NCI-H187 treated with DMSO at 0.1 percent for 48 hours (cell line): ENCODE data around the gene SCNN1B.
"Not testable (repeated sequence)": the region's sequence is repeated elsewhere in the genome, so short reads cannot be mapped to it uniquely, and the experiment has no call there.

Experiments
- DNase-seq: peaks from one replicate; lab custom pipeline; 2025; lab: John Stamatoyannopoulos, UW

The SCNN1B gene

DNA sequence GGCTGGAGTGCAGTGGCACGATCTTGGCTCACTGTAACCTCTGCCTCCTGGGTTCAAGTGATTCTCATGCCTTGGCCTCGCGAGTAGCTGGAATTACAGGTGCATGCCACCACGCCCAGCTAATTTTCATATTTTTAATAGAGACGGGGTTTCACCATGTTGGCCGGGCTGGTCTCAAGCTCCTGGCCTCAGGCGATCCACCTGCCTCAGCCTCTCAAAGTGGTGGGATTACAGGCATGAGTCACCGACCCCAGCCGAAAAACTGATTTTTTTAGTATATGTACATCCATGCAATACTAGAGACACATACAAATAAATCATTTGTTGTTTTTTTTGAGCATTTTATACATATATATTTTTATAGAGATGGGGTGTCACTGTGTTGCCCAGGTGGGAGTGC, 79.6 kb downstream of the SCNN1B start:
- DNase-seq = not testable (repeated sequence)

DNA sequence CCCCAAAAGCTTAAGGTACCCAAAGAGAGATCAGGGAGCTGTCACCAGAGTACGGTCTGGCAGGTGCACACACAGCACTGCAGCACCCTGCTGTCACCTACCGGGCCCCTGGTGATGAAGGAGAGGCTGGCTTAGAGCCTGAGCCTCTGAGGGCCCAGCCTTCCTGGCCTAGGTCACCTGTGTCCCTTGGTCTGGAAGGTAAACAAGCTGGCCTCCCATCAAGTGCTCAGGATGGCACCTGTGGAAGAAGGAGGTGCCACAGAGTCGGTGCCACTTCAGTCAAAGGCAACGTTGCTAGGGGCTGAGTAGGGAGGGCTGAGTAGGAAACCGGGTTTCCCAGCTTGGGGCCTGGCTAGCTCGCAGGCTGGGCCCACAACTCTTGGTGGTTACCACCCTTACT, 80.2 kb downstream of the SCNN1B start:
- no peak for DNase-seq

DNA sequence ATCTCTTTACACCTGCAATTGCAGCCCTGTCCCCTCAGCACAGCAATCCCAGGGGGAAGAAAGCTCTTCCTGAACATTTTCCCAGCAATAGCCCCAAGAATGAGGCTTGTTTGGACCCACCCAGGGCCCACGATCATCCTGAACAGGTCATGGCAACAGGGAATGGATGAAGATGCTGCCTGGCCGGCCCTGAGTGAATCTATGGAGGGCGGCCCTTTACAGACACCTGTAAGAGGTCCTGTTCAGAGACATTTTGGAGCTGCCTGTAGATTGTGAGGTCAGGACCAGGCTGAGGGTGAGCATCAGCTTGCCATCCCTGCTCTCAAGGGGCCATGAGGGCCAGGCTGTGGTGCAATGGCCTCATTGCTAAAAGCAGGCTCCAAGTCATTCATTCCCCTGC, 81.8 kb downstream of the SCNN1B start:
- no peak for DNase-seq

DNA sequence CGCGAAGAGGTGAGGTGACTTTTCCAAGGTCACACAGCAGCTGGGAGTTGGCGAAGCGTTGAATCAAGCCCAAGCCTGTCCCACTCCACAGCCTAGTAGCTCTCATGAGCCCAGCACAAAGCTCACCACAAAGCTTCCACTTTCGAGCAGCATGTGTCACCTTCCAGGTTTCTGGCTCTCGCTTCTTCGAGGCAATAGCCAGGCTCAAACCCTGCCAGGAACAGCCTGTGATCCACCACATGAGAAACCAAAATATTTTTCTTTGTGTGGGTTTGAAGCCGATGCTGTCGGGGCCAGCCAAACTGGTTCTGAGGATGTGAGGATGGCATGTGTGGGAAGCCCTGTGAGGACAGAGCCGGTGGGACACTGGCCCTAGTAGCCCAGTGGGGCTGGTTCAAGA, 82.8 kb downstream of the SCNN1B start:
- no peak for DNase-seq

DNA sequence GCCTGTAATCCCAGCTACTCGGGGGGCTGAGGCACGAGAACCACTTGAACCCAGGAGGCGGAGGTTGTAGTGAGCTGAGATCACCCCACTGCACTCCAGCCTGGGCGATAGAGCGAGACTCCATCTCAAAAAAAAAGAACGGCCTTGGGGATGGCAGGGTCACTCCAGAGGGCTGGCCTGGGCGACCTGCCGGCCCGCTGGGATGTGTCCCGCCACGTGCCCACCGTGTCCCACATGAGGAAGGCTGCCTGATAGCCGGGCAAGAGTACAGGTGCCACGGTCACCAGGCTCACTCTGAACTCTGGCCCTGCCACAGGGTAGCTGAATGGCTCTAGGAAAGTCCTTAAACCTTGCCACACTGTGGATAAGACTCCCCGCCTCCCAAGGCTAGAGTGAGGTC, 83.3 kb downstream of the SCNN1B start:
- DNase-seq = no peak

DNA sequence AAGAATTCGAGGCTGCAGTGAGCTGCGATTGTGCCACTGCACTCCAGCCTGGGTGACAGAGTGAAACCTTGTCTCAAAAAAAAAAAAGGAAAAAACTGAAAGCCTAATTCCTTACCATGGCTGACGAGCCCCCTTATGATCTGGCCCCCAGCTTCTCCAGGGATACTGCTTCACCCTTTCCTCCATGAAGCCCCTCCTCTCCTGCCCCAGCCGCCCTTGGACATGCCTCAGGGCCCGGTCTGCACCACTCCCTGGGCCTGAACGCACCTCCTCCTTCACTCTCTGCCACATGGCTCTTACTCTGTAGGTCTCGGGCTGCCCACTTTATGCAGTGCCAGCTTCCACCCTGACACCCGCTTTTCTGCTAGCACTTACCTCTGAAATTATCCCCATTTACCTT, 85.6 kb downstream of the SCNN1B start:
- no peak for DNase-seq

DNA sequence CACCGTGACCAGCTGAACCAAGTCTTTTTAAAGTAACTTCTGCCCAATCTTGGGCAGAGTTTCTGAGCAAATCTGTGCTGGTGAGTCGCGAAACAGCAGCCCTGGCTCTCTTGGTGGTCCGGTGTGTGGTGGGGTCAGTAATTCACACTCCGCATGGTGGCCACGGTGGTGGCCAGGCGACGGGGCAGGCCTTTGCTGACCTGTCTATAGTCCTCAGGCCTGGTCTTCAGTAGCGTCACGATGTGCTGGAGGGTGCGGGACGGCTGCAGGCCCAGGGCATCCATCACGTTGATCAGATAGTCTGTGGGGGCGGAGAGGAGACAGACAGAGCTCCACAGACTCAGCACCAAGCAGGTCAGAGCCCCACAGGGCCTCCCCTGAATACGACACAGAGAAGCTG, 86.7 kb downstream of the SCNN1B start:
- no peak for DNase-seq

DNA sequence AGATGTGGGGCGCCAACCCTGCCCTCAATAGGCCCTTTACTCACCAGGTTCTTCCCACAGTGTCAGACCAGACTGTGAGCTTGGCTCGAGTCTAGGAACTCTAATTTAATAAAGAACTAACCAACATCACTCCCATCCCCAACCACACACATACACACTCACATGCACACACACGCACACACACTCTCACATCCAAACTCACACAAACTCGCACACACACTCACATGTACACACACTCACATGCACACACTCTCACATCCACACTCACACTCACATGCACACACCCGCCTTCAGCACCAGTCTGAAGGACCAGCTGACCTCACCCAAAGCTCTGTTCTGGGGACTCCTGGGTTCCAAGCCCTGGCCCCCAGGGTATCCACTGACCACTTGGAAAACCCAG, 87.1 kb downstream of the SCNN1B start:
- DNase-seq = no peak

DNA sequence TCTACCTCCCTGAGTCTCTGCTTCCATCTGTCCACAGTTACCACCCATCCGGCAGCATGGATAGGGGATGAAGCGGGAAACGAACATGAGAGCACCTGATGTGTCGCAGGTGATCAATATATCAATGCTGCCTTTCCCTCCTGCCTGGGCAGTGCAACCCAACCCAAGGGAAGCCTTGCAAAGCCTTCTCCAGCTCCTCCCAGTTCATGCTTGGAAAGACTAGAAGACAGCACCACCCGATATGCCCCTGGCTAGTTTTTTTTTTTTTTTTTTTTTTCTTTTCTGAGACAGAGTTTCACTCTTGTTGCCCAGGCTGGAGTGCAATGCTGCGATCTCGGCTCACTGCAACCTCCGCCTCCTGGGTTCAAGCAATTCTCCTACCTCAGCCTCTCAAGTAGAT, 87.8 kb downstream of the SCNN1B start:
- DNase-seq = not testable (repeated sequence)

DNA sequence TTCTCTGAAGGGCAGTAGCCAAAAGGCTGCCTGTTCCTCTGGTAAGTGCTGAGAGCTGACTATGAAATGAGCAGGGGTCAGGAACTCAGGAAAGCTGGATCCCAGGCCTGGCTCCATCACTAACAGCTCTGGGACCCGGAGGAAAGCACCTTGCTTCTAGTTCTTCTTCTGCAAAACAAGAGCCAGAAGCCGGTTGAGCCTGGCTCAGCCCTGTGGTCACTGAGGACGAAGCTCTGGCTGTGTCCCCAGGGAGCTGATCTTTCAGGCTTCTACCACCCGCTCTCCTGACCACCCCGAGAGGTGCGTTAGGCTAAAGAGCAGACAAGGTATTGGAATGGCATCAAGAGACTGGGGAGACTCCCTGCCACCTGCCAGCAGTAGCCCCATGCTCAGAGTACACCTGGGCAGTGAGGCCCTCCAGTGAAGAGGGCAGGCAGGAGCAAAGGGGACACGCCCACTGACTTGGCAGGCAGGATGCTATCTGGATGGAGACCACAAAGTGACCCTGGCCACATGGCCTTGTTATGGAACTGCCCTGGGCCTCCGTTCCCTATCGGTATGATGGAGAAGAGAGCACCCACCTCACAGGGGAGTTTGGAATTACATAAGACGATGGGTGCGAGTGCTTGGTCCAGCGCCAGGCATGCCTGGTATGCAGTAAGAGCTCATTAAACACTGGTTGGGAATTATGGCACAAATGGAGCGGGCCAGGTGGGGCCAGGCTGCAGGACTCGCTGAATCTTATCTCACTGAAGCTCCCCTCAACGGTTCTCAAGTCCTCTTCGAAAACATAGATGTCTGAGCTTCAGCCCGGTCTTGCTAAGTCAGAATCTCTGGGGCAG, 89.5 kb downstream of the SCNN1B start:
- DNase-seq = no peak

DNA sequence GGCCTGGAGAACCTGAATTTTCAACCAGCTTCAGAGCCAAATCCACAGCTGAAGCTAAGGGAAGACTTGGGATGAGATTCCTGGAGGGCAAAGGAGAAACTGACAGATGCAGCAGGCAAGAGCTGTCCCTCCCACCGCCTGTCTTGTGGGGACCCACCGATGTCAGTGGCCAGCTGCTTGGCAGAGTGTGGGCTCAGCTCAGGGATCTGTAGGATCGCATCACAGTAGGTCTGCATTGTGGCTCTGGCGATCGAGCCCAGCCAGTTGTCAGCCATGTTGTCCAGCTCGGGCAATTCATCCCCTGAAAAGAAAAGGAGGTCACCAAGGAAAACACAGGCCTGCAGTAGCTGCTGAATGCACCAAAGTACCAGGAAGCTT, 90.1 kb downstream of the SCNN1B start:
- DNase-seq = no peak

DNA sequence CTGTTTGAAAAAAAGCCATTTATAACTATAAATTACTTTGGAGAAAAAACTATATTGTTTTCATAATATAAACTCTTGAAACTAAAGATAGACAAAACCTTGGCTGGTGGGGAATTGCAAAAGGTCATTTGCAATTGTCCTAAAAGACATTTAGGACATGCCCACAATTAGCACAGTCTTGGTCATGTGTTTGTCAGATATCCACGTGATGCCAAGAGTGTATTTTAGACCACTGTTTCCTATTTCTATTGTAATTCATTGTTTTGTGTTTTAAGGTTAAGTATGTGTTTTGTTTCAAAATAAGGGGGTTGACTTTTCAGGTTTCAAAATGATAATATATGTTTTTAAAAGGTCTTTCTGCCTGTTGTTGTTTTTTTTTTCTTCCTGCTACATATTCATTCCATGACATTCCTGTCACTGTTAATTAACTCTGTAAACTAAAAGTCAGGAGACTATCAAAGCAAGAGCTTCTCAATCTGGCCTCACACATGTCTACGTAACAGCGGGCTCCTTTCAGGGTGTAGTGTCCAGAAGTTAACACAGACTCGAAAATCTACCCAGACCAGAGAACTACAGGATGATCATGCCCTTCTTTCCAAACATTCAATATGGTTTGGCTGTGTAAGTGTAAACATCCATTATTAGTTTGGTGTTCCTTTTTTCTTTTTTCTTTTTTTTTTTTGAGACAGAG, 92.2 kb downstream of the SCNN1B start:
- DNase-seq = no peak

DNA sequence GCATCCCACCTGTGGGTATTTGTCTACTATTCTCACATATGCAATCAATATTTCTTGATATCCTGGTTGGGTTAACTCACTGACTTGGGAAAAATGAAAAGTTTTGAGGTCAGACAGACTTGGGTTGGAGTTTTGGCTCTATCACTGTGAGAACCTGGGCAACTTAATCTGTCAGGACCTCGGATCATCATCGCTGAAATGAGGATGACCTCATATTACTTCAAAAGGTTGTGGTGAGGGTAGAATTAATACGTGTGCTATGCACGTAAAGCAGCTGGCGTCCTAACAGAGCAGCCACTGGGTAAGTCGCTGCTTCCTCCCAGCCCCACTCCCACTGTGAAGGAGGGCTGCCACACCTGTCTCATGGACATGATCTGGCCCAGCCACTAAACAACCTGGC, 93.6 kb downstream of the SCNN1B start:
- no peak for DNase-seq

DNA sequence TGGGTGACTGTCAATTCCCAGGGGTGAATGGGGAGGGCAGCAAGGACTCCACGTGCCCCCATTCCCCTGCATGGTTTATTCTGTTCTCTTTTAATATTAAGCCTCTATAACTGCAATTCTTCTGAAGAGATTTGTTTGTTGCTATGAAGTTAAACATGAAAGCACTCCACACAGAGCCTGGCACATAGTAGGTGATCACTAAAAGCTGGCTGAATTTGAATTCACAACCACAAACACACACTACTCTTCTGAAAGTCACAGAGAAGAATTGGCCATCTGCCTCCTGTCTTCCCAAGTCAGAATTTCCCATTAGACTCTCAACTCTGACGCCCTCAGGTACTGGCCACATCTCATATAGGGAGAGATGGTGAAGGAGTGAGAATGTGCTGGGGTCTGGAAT, 95.4 kb downstream of the SCNN1B start:
- no peak for DNase-seq

DNA sequence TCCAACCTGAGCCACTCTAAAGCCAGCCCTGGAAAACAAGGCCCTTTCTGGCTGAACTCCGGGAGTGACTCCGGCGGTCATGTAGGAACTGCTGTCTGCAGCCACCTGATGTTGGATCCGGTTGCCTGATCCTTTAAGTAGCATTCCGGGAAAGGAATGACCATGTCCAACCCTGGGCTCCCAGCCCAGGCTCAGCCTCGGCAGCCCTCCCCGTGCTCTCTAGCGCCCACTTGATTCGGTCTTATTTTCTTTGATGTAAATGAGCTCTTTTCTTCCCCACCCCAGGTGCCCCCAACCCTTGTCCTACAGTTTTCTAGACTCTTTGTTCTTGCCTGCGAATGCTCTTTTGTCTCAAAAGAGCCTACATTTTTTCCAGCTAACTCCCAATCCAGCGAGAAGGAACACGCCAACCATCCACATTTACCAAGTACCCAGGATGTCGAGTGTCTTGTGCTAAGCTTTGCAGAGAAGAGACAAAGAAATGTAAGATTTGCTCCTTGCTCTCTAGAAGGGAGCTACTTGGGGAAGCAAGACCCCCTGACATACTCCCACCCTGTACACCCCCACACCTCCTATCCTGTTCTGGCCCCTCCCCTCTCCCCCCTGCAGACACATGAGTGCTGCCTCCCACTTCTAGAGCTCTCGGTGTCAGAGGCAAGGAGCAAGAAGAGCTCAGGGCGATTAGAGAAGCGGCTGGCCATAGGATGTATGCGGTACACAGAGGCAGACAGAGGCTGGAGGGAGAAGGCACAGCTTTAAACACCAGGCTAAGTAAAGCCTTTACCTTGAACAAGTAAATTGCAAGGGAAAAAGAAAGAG, 97.1 kb downstream of the SCNN1B start:
- DNase-seq = no peak

DNA sequence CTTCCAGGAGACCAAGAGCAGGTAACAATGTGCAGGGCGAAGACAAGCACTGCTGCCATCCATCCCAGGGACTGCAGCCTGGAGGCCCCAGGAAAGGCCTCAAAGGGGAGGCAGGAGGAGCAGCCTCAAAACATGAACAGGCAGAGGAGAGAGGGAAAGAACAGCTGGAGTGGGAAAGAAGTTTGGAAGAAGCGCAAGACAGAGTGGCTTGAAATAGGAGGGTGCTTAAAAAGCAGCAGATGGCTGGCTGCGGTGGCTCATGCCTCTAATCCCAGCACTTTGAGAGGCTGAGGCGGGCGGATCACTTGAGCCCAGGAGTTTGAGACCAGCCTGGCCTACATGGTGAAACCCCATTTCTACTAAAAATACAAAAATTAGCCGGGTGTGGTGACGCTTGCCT, 98.3 kb downstream of the SCNN1B start:
- DNase-seq = not testable (repeated sequence)

DNA sequence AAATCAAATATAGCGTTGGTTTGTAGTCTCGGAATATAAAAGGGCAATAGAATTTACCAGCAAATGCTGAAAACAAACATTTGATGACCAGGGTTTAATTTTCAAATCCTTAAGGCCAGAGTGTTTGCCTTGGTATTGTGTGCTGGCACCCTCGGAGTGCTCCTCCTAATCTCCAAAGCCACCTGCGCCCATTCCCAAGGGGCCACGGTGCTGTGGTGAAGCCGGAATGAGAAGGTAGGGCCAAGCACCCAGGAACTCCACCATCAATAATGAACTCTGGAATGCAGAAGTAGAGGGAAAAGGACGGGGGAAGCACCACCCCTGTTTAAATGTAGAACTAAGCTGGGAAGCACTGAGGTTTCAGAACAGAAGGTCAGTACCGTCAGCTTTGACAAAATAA, 99.0 kb downstream of the SCNN1B start:
- no peak for DNase-seq

DNA sequence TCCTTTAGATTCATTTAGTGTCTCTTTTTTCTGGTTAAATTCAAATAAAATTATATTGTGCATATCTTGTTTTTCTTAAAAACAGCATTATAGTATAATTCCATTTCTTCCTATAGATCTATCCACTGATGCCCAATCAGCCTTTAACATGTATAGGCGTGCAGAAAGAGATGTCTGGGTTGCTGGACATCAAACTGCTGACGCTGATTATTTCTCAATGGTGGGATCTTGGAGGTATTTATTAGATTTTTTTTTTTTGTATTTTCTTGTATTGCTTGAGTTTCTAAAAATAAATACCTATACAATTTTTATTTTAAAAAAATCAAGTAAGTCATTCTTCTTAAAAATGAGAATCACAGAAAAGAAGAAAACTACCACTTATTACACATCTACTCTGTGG, 100.0 kb downstream of the SCNN1B start:
- no peak for DNase-seq

DNA sequence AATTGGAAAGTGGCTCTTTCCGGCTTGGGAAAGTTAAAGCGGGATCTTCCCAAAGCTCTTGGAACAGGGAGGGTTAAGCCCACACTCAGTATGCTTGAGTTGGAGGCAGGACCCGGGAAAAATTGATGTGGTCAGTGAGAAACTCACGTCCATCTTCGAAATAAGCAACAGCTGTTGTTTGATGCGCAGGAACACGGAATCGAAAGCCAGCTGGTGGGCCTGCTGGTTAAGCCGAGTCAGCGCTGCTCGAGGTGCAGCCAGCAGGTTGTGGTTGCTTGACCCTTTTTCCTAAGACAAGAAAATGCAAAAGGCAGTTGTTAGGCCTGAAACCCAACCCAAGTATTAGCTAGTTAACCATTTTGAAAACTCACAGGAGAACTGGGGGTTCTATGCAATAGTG, 101.4 kb downstream of the SCNN1B start:
- no peak for DNase-seq

DNA sequence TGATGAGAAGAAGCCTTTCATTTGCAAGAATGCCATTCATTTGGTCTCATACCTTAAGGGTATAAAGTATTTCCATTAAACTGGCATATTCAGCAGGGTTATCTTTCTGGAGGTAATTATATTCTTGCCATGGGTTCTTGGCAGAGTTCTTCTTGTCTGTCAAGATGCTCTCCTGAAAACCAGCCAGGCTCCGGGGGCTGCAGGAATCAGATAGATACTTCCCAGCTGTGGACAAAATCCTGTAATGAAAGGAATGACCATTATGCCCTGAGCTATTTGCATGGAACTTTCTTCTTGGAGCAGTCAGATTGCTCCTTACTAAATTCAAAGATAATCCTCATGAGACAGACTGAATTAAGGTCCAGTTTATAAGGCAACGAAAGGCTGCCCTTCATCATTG, 103.9 kb downstream of the SCNN1B start:
- DNase-seq = no peak

DNA sequence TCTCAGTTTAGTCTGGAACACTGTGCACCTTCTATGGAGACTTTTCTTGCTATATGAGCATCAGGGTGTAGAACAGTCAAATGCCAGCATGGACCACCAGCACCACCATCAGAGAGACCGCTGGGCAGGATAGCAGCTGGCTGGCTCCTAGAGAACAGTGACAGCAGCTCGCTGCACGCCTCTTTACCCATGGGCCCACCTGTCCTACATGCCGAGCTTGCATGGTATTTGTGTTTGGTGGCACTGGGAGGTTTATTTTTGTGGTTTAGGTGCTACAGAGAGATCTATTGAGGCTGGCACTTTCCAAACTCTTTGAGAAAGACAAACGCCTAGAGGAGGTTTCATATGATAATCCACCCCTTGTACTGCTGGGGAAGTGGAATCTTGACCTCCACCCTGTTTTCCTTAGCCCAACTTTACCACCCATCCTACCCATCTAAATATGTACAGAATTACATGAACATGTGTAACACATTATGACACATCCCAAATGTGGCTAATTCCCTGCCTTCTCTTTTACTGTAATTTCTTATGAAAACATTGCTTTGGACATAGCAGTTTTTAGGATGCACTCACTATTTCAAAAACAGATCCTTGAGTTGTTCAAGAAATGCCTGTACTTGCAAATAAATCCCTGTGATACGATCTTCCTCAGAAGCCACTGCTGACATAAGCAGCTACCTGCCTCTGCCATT, 104.6 kb downstream of the SCNN1B start:
- no peak for DNase-seq

DNA sequence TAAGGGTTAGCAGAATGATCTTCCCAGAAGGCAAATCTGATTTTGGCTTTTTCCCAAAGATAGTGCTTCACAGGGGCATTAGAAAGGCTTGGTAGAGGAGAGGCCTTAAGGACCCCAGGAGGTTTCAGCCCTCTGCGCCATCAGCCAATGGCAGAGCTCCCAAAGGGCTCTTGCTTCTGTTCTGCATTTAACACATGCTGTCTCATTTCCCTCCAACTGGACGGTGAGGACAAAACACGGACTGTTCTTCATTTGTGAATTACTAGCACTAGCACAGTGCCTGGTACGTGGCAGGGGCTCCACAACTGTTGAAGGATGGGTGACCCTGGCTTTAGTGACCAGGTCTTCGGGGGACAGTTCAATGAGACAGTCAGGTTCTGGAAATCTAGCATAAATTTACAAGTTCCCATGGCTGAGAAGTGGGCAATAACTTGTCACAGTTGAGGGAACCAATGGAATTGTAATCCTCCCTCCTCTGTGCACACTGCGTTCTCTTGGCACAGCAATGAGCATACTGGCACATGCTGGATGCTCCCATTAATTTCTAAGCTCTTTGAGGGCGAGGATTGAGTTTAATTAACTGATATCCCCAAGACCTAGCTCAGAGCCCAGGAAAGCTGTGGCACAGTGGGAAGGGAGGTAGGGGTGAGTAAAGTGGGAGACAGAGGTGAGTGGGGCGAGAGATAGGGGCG, 105.5 kb downstream of the SCNN1B start:
- DNase-seq = no peak
